GM08714 (cell line): Measurements from ENCODE around the gene GLRX5.
A peak's percentile ranks its signal among the peaks of the same experiment; 100 is the strongest.
"Not testable (repeated sequence)": the region's sequence is repeated elsewhere in the genome, so short reads cannot be mapped to it uniquely, and the experiment has no call there.

Experiments
- H3K4me3 ChIP-seq: fragments of 200-500 bp; sonication (Bioruptor generic); 2 replicates; pipeline ENCODE4 v1.5.1; 2014; ENCODE audit warnings: mild to moderate bottlenecking, low read length, inconsistent platforms
- ZNF274 ChIP-seq: IDR thresholded peaks from 2 replicates; pipeline ENCODE4 v1.6.1; 2012; ENCODE audit warnings: mild to moderate bottlenecking, low read depth, low read length

GLRX5 gene

DNA sequence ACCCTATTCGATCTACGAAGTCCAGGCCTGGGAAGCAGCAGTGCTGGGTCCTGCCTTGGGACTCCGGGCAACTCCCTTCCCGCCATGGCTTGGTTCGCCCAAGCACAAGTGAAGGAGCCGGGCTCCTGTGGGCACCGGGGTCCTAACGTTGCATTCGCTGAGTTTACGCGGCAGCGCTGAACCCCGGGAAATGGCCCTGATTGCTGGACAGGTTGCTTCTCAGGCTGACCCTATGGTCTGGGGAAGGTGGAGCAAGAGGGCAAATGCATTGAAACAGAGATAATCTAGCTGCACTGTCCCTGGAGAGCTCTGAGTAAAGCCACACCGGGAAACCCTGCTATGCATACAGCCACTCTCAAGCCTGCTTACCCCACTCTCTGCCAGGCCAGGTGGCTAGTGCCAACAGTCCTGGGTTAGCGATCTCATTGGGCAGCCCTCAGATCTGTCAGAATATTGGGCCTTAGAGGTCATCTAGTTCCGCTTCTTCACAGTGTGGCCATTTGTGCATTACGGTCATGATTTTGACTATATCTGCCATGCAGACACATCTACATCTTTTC, 29.7 kb upstream of the GLRX5 start:
- TF ChIP-seq ZNF274 = no peak
- H3K4me3 ChIP-seq = no peak overlapping the region

DNA sequence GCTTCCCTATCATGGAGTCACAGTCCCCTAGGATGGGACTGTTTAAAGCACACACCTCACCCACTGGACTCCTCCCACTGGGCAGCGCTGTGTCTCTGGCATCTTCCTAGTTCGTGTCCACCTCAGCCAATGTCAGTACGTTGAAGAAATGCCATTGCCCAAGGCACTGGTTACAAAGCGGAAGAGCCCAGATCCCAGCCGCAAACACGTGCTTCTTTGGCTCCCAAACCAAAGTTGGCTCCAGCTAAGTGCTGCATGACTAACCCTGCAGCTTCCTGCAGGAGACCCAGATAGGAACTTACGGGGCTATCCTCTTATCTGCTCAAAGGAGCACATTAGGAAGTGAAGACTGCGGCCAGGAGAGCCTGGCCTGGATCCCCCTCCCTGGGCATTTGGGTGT, 27.7 kb upstream of the GLRX5 start:
- TF ChIP-seq ZNF274 = no peak
- no peak overlapping the region; the same call in 1 of the 2 replicates for H3K4me3 ChIP-seq

DNA sequence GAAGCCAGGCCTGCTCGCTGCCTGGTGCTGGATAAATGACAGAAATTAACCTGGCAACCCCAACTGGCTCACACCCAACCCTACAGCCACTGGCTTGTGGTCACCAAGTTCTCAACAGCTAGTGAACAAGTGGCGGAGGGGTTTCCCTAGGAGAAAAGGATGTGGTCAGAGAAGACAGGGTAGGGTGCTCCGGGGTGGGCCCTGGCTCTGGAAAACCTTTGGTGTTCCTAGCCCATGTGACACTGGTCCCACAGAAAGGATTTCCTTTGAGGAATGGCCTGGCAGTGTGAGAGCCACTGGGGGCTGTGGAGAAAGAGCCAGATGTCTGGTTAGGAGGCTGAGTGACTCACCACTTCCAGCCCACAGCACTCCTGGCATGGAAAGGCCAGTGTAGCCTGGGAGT, 27.1 kb upstream of the GLRX5 start:
- TF ChIP-seq ZNF274 = no peak
- H3K4me3 ChIP-seq = no peak overlapping the region; the same call in 1 of the 2 replicates

DNA sequence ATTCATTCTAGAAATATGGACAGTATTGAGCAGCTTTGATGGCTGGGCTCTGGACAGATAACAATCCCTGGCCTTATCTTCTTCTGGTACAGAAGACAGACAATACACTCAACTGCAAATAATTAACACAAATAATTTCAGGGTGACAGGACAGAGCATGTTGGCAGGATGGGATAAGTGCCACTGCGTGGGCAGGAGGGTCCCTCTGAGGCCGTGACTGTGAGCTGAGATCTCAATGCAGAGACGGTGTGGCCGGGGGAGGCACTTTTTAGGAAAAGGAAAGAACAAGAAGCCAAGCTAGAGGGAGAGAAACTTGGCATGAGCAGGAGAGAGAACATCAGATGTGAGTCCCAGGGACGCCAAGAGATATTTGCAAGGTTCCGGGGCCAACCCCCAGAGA, 26.5 kb upstream of the GLRX5 start:
- TF ChIP-seq ZNF274 = no peak
- H3K4me3 ChIP-seq = no peak overlapping the region

DNA sequence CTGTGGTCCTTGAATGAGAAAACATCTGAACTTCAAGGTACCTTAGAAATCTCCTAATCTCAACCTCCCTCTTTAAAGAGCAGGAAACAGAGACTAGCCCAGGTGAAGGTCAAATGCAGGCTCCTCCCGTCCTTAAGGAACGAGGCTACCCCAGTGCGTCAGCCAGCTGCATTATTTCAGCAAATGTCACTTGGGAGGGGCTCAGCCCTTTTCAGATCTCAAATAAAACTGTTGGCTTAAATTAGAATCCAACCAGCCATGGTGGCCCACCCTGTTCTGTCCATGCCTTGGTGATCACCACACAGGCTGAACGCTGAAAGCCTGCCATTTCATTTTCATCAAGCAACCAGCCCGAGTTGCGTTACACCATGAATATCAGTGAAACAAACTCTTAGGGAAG, 25.4 kb upstream of the GLRX5 start:
- no peak overlapping the region for H3K4me3 ChIP-seq

DNA sequence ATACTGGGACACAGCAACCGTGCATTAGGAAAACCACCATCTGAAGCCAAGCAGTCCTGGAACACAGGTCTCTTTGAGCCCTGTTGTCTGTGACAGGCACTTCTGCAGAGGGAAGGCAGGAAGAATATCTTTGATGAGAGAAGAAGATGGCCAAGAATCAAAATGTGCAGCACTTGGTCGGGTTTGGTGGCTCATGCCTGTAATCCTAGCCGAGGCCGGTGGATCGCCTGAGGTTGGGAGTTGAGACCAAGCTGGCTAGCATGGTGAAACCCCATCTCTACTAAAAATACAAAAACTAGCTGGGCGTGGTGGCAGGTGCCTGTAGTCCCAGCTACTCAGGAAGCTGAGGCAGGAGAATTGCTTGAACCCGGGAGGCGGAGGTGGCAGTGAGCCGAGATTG, 24.5 kb upstream of the GLRX5 start:
- H3K4me3 ChIP-seq = not testable (repeated sequence)

More for the DNA sequence above, 25.4 kb upstream of the GLRX5 start:
- TF ChIP-seq ZNF274 = no peak

DNA sequence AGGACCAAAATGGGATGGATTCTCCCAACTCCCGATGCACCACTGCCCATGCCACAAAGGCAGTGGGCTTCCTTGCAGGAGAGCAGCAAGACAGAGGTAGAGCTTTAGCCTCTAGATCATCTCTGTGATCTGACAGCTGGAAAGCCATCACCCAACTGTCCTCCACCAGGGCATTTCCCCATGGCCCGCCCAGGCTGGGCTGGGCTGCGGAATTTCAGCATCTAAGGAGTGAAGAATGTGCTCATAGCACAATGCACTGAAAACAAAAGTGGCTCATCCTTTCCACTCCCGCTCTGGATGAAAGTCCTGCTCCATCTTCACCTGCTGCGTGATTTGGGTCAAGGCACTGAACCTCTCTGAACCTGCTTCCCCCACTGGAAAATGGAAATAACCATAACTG, 24.0 kb upstream of the GLRX5 start:
- no peak for TF ChIP-seq ZNF274

DNA sequence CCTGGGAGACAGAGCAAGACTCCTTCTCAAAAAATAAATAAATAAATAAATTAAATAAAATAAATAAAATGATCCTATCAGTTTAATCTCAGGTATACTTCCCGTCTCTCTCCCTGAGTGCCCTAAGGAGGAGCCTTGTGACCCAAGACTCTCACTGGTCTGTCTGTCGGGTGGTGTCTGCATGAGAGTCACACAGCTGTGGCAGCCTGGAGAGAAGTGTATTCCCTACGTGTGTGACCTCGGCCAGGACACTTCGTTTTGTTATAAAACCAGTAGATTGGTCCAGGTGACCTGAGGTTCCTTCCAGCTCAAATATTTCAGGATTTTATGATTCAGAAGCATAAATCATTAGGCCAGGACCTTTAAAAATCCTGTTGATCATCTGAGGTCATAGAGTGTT, 23.2 kb upstream of the GLRX5 start:
- no peak for TF ChIP-seq ZNF274
- no peak overlapping the region for H3K4me3 ChIP-seq

More for the DNA sequence above, 24.0 kb upstream of the GLRX5 start:
- no peak overlapping the region for H3K4me3 ChIP-seq

DNA sequence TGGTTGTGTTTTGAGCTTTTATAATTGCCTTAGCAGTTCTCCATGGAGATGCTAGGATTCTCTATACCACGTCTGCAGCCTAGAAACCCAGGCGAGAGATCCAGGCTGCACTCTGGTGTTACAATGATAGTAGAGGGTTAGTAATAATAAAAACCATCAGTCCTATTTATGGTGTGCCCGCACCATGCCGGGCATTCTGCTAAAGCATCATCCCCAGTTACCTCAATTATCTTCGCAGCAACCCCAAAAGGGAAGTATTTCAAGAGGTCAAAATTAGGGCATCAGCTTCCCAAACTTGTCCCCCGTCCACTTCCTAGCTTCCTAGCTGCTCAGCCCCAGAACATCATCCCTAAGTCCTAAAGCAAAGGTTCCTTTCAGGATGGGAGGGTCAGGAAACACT, 21.6 kb upstream of the GLRX5 start:
- H3K4me3 ChIP-seq = no peak overlapping the region

DNA sequence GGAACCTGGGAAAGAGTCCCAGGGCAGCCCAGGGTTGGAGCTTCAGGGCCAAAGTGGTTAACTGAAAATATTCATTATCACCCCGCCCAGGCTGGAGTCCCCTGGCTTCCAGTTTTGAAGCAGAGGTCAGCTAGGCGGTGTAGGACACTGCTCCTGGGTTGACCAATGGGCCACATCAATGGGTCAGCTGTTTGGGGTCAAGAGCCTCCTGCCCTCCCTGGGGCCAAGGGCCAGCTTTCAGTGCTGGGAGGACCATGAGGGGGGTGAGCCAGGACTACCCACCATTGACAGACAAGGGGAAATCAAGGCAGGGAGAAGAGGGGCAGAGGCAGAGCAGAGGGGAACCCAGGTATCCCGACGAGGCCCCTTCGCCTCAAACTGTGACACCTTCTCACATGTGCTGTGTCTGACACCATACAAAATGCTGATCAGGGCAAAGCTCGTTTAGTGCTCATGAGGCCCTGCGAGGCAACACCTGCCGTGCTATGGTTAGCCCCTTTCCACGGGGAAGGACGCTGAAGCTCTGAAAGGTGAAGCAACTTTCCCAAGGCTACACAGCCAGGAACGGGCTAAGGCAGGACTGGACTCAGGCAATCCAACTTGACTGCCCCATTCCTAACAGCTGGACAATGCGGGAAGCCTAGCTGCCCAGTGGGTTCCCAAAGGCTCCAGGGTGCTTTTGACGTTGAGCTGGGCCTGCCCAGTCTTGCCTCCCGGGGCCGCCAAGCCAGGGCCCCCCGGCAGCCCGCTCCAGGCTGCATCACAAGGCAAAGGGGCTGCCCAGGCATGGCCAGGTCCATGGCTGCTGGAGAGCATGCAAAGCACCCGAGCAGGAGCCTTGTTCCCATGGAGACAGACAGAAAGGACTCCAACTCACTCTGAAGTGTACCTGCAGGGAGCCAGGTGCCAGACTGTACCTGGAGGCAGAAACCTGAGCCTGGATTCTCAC, 20.4 kb upstream of the GLRX5 start:
- no peak for TF ChIP-seq ZNF274
- H3K4me3 ChIP-seq = peak overlapping the region; percentile 65; the same call in 1 of the 2 replicates

More for the DNA sequence above, 21.6 kb upstream of the GLRX5 start:
- no peak for TF ChIP-seq ZNF274

DNA sequence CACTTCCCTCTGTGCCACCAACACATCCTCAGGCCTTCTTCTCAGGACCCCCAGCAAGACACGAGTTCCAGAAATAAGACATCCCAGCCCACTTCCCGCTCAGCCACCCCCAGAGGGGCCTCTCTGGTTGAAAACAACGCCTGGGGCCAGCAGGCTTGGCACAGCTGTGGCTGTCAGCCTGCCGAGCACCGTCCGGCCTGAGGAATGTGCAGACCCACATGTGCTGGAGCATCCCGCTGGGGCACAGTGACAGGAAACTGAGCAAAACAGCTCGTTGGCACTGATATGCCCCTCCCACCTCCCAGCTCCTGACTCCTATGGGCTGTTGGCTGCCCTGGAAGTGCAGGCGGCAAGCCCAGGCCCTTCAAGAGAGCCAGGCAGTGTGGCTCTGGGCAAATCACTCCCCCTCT, 19.8 kb upstream of the GLRX5 start:
- peak overlapping the region; percentile 65; the same call in 1 of the 2 replicates for H3K4me3 ChIP-seq

DNA sequence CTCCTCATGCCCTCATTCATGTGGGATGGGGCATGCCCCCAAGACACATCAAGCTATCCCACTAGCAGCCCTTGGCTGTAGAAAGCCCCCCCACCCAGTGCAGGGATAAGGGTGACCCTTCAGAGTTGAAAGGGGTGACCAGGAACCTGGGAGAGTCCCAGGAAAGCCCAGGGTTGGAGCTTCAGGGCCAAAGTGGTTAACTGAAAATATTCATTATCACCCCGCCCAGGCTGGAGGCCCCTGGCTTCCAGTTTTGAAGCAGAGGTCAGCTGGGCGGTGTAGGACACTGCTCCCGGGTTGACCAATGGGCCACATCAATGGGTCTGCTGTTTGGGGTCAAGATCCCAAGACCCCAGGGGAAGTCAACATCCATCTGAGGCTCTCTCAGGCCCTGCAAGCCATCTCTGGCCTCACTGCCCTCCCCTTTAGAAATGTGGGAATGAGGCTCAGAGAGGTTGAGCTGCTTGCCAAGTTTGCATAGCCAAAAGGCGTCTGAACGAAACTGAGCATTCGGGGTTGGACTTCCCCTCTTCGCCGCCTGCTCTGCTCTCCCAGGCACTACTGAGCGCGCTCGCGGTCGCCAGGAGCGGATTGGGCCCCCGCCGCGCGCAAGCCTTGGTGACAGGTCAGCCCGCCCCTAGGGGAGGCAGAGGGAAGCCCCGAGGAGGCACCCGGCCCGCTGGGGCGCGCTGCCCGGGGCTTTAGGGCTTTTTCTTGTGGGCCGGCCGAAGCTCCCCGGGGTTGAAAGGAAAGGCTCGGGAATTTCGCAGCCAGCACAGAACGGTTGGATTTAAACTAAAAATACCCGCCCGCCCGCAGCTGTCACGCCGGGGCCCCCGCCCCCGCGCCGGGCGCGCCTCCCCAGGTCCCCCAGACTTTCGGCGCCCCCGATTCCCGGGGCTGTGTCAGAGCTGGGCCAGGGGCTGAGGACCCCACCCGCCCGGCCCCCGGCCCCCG, 19.0 kb upstream of the GLRX5 start:
- TF ChIP-seq ZNF274 = no peak
- peak overlapping the region; percentile 65; the same call in 1 of the 2 replicates for H3K4me3 ChIP-seq

More for the DNA sequence above, 19.8 kb upstream of the GLRX5 start:
- no peak for TF ChIP-seq ZNF274

DNA sequence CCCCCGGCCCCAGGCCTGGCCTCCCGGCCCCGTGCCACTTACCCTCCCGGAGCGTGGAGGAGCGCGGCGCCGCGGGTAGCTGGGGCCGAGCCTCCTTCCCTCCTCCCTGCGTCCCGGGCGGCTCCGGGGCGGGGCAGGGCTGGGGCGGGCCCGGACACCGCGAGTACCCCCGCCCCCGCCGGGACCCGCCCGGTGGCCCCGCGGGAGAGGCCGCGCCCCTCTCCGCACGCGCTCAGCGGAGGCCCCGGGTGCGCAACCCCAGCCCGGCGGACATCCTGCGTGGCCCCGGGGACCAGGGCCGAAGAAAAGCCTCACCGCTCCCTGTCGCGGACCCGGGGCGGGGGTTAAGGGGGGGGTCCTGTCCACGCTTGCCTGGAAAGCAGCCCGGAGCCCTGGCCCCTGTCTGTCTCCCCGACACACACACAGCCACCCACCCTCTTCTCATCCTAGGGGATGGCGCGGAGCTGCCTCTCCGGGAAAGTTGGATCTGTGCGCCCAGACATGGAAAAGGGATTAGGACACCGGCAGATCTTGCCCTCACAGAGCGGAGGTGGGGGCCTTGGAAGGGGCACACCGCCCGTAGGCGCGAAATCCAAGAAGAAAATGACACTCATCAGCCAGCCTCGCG, 18.2 kb upstream of the GLRX5 start, which contains the start of gene SYNE3:
Gene SYNE3 (minus strand): TSS at position 97 of the 628 bp plus-strand sequence. CDS start 40,829 bp downstream, outside the sequence.
- H3K4me3 ChIP-seq = peak within 1 kb of the TSS; percentile 65; the same call in 1 of the 2 replicates

More for the DNA sequence above, 18.2 kb upstream of the GLRX5 start, which contains the start of gene SYNE3:
- TF ChIP-seq ZNF274 = no peak
